IMR-90 (cell line): ENCODE measurements around the gene DYNLL2. TPM values are rescaled to one million over a fixed set of nuclear protein-coding genes. Genes with fewer than 3 reads are reported as not detected.

Experiments used
- ATAC-seq: fragments of 200-7000 bp; cut with Tn5 transposase; 2 replicates; pipeline ENCODE4 v1.9.1; 2020; ENCODE audit warnings: low read depth, mild to moderate bottlenecking, moderate library complexity
- BruUV-seq: library from RNA; stranded (reverse); fragments of 400-500 nt; replicated peaks from 2 replicates; lab custom pipeline; 2021; lab: Mats Ljungman, UMichigan
- CTCF ChIA-PET: fragments of 300-600 bp; formaldehyde crosslinking; extraction: SDS; loops from one replicate; lab custom pipeline; 2021; ENCODE audit warnings: antibody characterized with exemption; lab: Yijun Ruan, JAX
- POLR2A ChIA-PET: fragments of 300-600 bp; sonication (Branson Sonifier 250); formaldehyde crosslinking; loops from one replicate; lab custom pipeline; 2022; ENCODE audit warnings: antibody characterized with exemption; ENCODE audit not compliant: unreplicated experiment; lab: Charles Lee
- DNase-seq: peaks from one replicate; pipeline ENCODE4 v3.0.0; 2013
- H2AFZ ChIP-seq: replicated peaks from 2 replicates; pipeline ENCODE3; 2013; ENCODE audit warnings: low read length, mild to moderate bottlenecking; ENCODE audit not compliant: poor library complexity
- H2AK5ac ChIP-seq: 2 replicates; pipeline ENCODE4 v1.6.1; 2013; ENCODE audit warnings: low read depth, low read length, inconsistent platforms
- H2AK9ac ChIP-seq: replicated peaks from 2 replicates; pipeline ENCODE3; 2013; ENCODE audit warnings: mild to moderate bottlenecking, low read depth, low read length, moderate library complexity; ENCODE audit not compliant: poor library complexity
- H2BK120ac ChIP-seq: 2 replicates; pipeline ENCODE4 v1.6.1; 2013; ENCODE audit warnings: low read depth, low read length, inconsistent platforms
- H2BK15ac ChIP-seq: 3 replicates; pipeline ENCODE4 v1.6.1; 2013; ENCODE audit warnings: low read depth, low read length, inconsistent platforms
- H2BK20ac ChIP-seq: 2 replicates; pipeline ENCODE4 v1.6.1; 2013; ENCODE audit warnings: low read depth, mild to moderate bottlenecking, inconsistent platforms, low read length, moderate library complexity
- H2BK5ac ChIP-seq: 2 replicates; pipeline ENCODE4 v1.6.1; 2013; ENCODE audit warnings: mild to moderate bottlenecking, low read depth, low read length, inconsistent platforms; ENCODE audit not compliant: poor library complexity, severe bottlenecking
- H3K14ac ChIP-seq: replicated peaks from 2 replicates; pipeline ENCODE4 v1.6.1; 2013; ENCODE audit warnings: low read depth, low read length, inconsistent platforms
- H3K18ac ChIP-seq: 2 replicates; pipeline ENCODE4 v1.6.1; 2013; ENCODE audit warnings: low read depth, low read length, control low read depth
- H3K23ac ChIP-seq: 2 replicates; pipeline ENCODE4 v1.6.1; 2013; ENCODE audit warnings: low read depth, low read length, inconsistent platforms
- H3K27ac ChIP-seq: 2 replicates; pipeline ENCODE4 v1.5.1; 2013; ENCODE audit warnings: mild to moderate bottlenecking, control low read depth, low read length; ENCODE audit not compliant: insufficient read depth
- H3K27me3 ChIP-seq: 2 replicates; pipeline ENCODE4 v1.6.1; 2013; ENCODE audit warnings: low read length; ENCODE audit not compliant: control insufficient read depth, insufficient read depth
- H3K36me3 ChIP-seq: 2 replicates; pipeline ENCODE4 v1.6.1; 2013; ENCODE audit warnings: low read length, mixed read lengths; ENCODE audit not compliant: control insufficient read depth, insufficient read depth
- H3K4ac ChIP-seq: 2 replicates; pipeline ENCODE4 v1.6.1; 2013; ENCODE audit warnings: low read depth, low read length, inconsistent platforms
- H3K4me1 ChIP-seq: 2 replicates; pipeline ENCODE4 v1.6.1; 2013; ENCODE audit warnings: low read length, mixed read lengths; ENCODE audit not compliant: control insufficient read depth, insufficient read depth
- H3K4me2 ChIP-seq: 2 replicates; pipeline ENCODE4 v1.6.1; 2013; ENCODE audit warnings: low read depth, mild to moderate bottlenecking, control low read depth, low read length, moderate library complexity
- H3K4me3 ChIP-seq: 2 replicates; pipeline ENCODE4 v1.5.1; 2013; ENCODE audit warnings: low read depth, mild to moderate bottlenecking, control low read depth, low read length, moderate library complexity; ENCODE audit not compliant: insufficient read depth
- H3K56ac ChIP-seq: 2 replicates; pipeline ENCODE4 v1.6.1; 2013; ENCODE audit warnings: low read length, inconsistent platforms; ENCODE audit not compliant: insufficient read depth; ENCODE audit errors: extremely low read depth
- H3K79me1 ChIP-seq, 2 experiments: 2 replicates each; pipeline ENCODE4 v1.6.1; 2013; ENCODE audit warnings: low read length in 2 of 2, inconsistent platforms in 1 of 2, low read depth in 1 of 2
- H3K9ac ChIP-seq: 2 replicates; pipeline ENCODE4 v1.6.1; 2013; ENCODE audit warnings: low read depth, low read length, control low read depth
- H3K9me1 ChIP-seq: 2 replicates; pipeline ENCODE4 v1.6.1; 2013; ENCODE audit warnings: low read length, inconsistent platforms; ENCODE audit not compliant: insufficient read depth
- H3K9me3 ChIP-seq: 2 replicates; pipeline ENCODE4 v1.6.1; 2013; ENCODE audit warnings: low read length; ENCODE audit not compliant: control insufficient read depth, insufficient read depth
- H4K20me1 ChIP-seq: 2 replicates; pipeline ENCODE4 v1.6.1; 2013; ENCODE audit warnings: low read length, inconsistent platforms; ENCODE audit not compliant: insufficient read depth
- H4K5ac ChIP-seq: 2 replicates; pipeline ENCODE4 v1.6.1; 2013; ENCODE audit warnings: mild to moderate bottlenecking, low read depth, low read length, control low read depth
- H4K8ac ChIP-seq, 2 experiments: 2 replicates each; pipeline ENCODE4 v1.6.1; 2013; ENCODE audit warnings: low read depth in 2 of 2, low read length in 2 of 2, control low read depth in 1 of 2, inconsistent platforms in 1 of 2
- H4K91ac ChIP-seq: 2 replicates; pipeline ENCODE4 v1.6.1; 2013; ENCODE audit warnings: low read depth, low read length, inconsistent platforms; ENCODE audit not compliant: insufficient read depth
- BHLHE40 ChIP-seq: fragments of 150-350 bp; IDR thresholded peaks from 2 replicates; pipeline ENCODE4 v1.6.1; 2016; ENCODE audit warnings: mild to moderate bottlenecking, low read depth, low read length
- FOS ChIP-seq: fragments of 150-350 bp; IDR thresholded peaks from 2 replicates; pipeline ENCODE4 v1.6.1; 2016; ENCODE audit warnings: low read depth, low read length
- MAZ ChIP-seq: IDR thresholded peaks from 2 replicates; pipeline ENCODE4 v1.6.1; 2012; ENCODE audit warnings: low read depth, mild to moderate bottlenecking, low read length, improper control_type of control experiment, moderate library complexity, borderline replicate concordance
- MXI1 ChIP-seq: IDR thresholded peaks from 2 replicates; pipeline ENCODE4 v1.6.1; 2012; ENCODE audit warnings: low read depth, mild to moderate bottlenecking, low read length, moderate library complexity, borderline replicate concordance
- NFE2L2 ChIP-seq: fragments of 150-350 bp; IDR thresholded peaks from 2 replicates; pipeline ENCODE4 v1.6.1; 2016; ENCODE audit warnings: low read depth, mild to moderate bottlenecking, low read length
- POLR2A ChIP-seq: IDR thresholded peaks from 2 replicates; pipeline ENCODE4 v1.6.1; 2012; ENCODE audit warnings: mild to moderate bottlenecking, low read depth, low read length
- RCOR1 ChIP-seq: IDR thresholded peaks from 2 replicates; pipeline ENCODE4 v1.6.1; 2012; ENCODE audit warnings: mild to moderate bottlenecking, low read length, improper control_type of control experiment; ENCODE audit not compliant: insufficient replicate concordance
- RFX5 ChIP-seq: IDR thresholded peaks from 2 replicates; pipeline ENCODE4 v1.8.0; 2012; ENCODE audit warnings: low read depth, mild to moderate bottlenecking, low read length, moderate library complexity
- SMC3 ChIP-seq: fragments of 150-350 bp; IDR thresholded peaks from 2 replicates; pipeline ENCODE4 v1.6.1; 2016; ENCODE audit warnings: low read depth, mild to moderate bottlenecking, antibody characterized with exemption, low read length, moderate library complexity
- WGBS, 2 experiments: methylation state at CpG; one replicate each; pipeline versions ENCODE4 v1.1.5 to v1.1.7; 2013; ENCODE audit warnings: missing lambda C conversion rate in 2 of 2; ENCODE audit not compliant: insufficient read length in 1 of 2; ENCODE audit errors: extremely low coverage in 2 of 2; 5-methylcytosine and 5-hydroxymethylcytosine counted together
- dilution Hi-C: fragments of 300-500 bp; cut with HindIII; formaldehyde crosslinking; loops from one replicate; pipeline ENCODE4 v1.14.3; 2018; ENCODE audit warnings: low sequenced_read_pairs; ENCODE audit not compliant: unreplicated experiment
- in situ Hi-C: fragments of 300-500 bp; cut with MboI; formaldehyde crosslinking; loops from 3 replicates; pipeline ENCODE4 v1.14.3; 2019; ENCODE audit warnings: low sequenced_read_pairs, inconsistent platforms, mixed read lengths
- intact Hi-C: fragments of 100-400 bp; cut with micrococcal nuclease; formaldehyde crosslinking; loops from 2 replicates; pipeline ENCODE4 v1.10.0; 2022
- polyA plus RNA-seq, 3 experiments: library from polyadenylated mRNA; depleted of rRNA; stranded (reverse); fragments of >200 nt; gene quantifications; 2 replicates each; pipeline ENCODE4 v1.2.3, GENCODE V29; 2012; ENCODE audit warnings: low replicate concordance in 1 of 3
- total RNA-seq: library from RNA; depleted of rRNA; stranded (reverse); fragments of >200 nt; gene quantifications from 2 replicates; pipeline ENCODE4 v1.2.3, GENCODE V29; 2012
- TF ChIP-seq, protein P1 (sequence below): fragments of 150-350 bp; IDR thresholded peaks from 2 replicates; pipeline ENCODE4 v1.6.1; 2016; ENCODE audit warnings: low read depth, mild to moderate bottlenecking, low read length, moderate library complexity, borderline replicate concordance
- TF ChIP-seq, protein P2 (sequence below): conservative IDR thresholded peaks from 2 replicates; pipeline ENCODE4 v1.5.1; 2012; ENCODE audit warnings: mild to moderate bottlenecking, low read depth, low read length, improper control_type of control experiment

Gene DYNLL2
- total and polyA plus RNA-seq, 2 of the 4 experiments (the other 2 are of a cell fraction): 9.1 to 14.2 TPM

DNA sequence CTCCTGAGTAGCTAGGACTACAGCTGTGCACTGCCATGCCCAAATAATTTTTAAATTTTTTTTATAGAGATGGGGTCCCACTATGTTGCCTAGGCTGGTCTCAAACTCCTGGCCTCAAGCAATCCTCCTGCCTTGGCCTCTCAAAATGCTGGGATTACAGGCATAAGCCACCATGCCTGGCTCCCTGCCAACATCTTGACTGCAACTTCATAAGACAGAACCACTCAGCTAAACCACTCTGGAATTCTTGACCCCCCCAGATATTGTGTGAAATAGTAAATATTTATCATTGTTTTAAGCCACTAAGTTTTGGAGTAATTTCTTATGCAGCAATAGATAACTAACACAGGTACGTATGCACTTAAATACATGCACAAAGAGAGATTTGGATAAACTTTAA, 26.0 kb downstream of the DYNLL2 start:
- H3K4ac ChIP-seq: no peak overlapping the region
- POLR2A ChIA-PET: no interaction called here
- no TSS peak for BruUV-seq
- intact Hi-C loops (no loop called here), in situ Hi-C loops (loop anchor here (25.0 kb wide), 2 partner anchors 872 to 997 kb away; no protein-coding TSS in a partner anchor), dilution Hi-C loops (no loop called here)
- H4K8ac ChIP-seq: no peak overlapping the region
- H4K5ac ChIP-seq: no peak overlapping the region
- no peak overlapping the region for H3K27ac ChIP-seq
- H2BK5ac ChIP-seq: no peak overlapping the region
- no peak overlapping the region for H2BK15ac ChIP-seq
- no peak overlapping the region for H3K56ac ChIP-seq
- no peak overlapping the region for H3K14ac ChIP-seq
- H3K4me1 ChIP-seq: no peaks in the 10 kb centered on the region
- CTCF ChIA-PET: no interaction called here
- H3K23ac ChIP-seq: no peak overlapping the region
- H3K4me3 ChIP-seq: no peak overlapping the region
- no peak overlapping the region for H4K91ac ChIP-seq
- H3K36me3 ChIP-seq: no peaks in the 10 kb centered on the region
- WGBS, 2 experiments: no CpG with 5 or more reads among the region's 1 CpG
- H3K9ac ChIP-seq: no peak overlapping the region
- H4K20me1 ChIP-seq: no peaks in the 10 kb centered on the region
- no peak overlapping the region for H2AFZ ChIP-seq
- DNase-seq (no peak), ATAC-seq (no peak)
- no peak overlapping the region for H2AK9ac ChIP-seq
- H2BK120ac ChIP-seq: no peak overlapping the region
- H3K79me1 ChIP-seq: no peaks in the 10 kb centered on the region
- H3K27me3 ChIP-seq: peaks cover 8% of the 10 kb centered on the region
- no peaks in the 10 kb centered on the region for H3K9me3 ChIP-seq
- TF ChIP-seq POLR2A (no peak), NFE2L2 (no peak), RFX5 (no peak), SMC3 (no peak), FOS (no peak), RCOR1 (no peak), MXI1 (no peak), BHLHE40 (no peak), MAZ (no peak)
- TF ChIP-seq, protein P1, sequence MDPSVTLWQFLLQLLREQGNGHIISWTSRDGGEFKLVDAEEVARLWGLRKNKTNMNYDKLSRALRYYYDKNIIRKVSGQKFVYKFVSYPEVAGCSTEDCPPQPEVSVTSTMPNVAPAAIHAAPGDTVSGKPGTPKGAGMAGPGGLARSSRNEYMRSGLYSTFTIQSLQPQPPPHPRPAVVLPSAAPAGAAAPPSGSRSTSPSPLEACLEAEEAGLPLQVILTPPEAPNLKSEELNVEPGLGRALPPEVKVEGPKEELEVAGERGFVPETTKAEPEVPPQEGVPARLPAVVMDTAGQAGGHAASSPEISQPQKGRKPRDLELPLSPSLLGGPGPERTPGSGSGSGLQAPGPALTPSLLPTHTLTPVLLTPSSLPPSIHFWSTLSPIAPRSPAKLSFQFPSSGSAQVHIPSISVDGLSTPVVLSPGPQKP: no peak
- TF ChIP-seq, protein P2, sequence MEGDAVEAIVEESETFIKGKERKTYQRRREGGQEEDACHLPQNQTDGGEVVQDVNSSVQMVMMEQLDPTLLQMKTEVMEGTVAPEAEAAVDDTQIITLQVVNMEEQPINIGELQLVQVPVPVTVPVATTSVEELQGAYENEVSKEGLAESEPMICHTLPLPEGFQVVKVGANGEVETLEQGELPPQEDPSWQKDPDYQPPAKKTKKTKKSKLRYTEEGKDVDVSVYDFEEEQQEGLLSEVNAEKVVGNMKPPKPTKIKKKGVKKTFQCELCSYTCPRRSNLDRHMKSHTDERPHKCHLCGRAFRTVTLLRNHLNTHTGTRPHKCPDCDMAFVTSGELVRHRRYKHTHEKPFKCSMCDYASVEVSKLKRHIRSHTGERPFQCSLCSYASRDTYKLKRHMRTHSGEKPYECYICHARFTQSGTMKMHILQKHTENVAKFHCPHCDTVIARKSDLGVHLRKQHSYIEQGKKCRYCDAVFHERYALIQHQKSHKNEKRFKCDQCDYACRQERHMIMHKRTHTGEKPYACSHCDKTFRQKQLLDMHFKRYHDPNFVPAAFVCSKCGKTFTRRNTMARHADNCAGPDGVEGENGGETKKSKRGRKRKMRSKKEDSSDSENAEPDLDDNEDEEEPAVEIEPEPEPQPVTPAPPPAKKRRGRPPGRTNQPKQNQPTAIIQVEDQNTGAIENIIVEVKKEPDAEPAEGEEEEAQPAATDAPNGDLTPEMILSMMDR: no peak
- H2BK20ac ChIP-seq: no peak overlapping the region
- no peaks in the 10 kb centered on the region for H3K9me1 ChIP-seq
- H3K18ac ChIP-seq: no peak overlapping the region
- H3K4me2 ChIP-seq: no peak overlapping the region
- no peak overlapping the region for H2AK5ac ChIP-seq
